Tibial nerve (tissue), 3 donors: ENCODE results near the gene IL1RN.

Experiments
- POLR2A ChIP-seq, 2 donors: fragments of 450-650 bp; IDR thresholded peaks; one replicate each; pipeline ENCODE4 v1.6.1; 2017; ENCODE audit warnings: antibody characterized with exemption in 2 of 2, mild to moderate bottlenecking in 2 of 2, moderate library complexity in 2 of 2
- TF ChIP-seq, protein P1 (sequence below), 5 experiments: fragments of 200-600 bp in 3 of 5; fragments of 450-650 bp in 2 of 5; sonication (generic) in 3 of 5; IDR thresholded peaks; one replicate each; pipeline ENCODE4 v1.5.1; 2016 to 2019; ENCODE audit warnings: antibody characterized with exemption in 5 of 5, mild to moderate bottlenecking in 3 of 5, moderate library complexity in 2 of 5

- TF ChIP-seq, protein P1, sequence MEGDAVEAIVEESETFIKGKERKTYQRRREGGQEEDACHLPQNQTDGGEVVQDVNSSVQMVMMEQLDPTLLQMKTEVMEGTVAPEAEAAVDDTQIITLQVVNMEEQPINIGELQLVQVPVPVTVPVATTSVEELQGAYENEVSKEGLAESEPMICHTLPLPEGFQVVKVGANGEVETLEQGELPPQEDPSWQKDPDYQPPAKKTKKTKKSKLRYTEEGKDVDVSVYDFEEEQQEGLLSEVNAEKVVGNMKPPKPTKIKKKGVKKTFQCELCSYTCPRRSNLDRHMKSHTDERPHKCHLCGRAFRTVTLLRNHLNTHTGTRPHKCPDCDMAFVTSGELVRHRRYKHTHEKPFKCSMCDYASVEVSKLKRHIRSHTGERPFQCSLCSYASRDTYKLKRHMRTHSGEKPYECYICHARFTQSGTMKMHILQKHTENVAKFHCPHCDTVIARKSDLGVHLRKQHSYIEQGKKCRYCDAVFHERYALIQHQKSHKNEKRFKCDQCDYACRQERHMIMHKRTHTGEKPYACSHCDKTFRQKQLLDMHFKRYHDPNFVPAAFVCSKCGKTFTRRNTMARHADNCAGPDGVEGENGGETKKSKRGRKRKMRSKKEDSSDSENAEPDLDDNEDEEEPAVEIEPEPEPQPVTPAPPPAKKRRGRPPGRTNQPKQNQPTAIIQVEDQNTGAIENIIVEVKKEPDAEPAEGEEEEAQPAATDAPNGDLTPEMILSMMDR (IDR thresholded peaks at IDR 0.05), result no peak
- TF ChIP-seq POLR2A (IDR thresholded peaks at IDR 0.05), result no peak
These were observed 40.6 kb downstream of the IL1RN start for GRCh38 chr2:113167962-113168340.
